Heart right ventricle (tissue), 16 donors: ENCODE data around the gene SMARCA4. TPM values are rescaled to one million over a fixed set of nuclear protein-coding genes. Genes with fewer than 3 reads are reported as not detected.

Experiments used
- ATAC-seq, 8 donors: fragments of 200-7000 bp; cut with Tn5 transposase; one replicate each; pipeline ENCODE4 v1.9.1; 2020; ENCODE audit warnings: mild to moderate bottlenecking in 8 of 8, moderate library complexity in 8 of 8, moderate number of reproducible peaks in 1 of 8
- DNase-seq, 2 donors: peaks; one replicate each; pipeline ENCODE4 v3.0.0-alpha.2; 2020
- H3K27ac ChIP-seq, 10 donors: fragments of 200-600 bp; sonication (generic) in 2 of 10; one replicate each; pipeline versions ENCODE4 v1.5.0 to v1.8.0; 2020 to 2022; ENCODE audit warnings: mild to moderate bottlenecking in 3 of 10
- H3K27me3 ChIP-seq, 7 donors: fragments of 200-600 bp; one replicate each; pipeline ENCODE4 v1.8.0; 2021 to 2022; ENCODE audit warnings: mild to moderate bottlenecking in 2 of 7
- H3K36me3 ChIP-seq, 9 donors: fragments of 200-600 bp; sonication (generic) in 1 of 9; one replicate each; pipeline versions ENCODE4 v1.5.0 to v1.8.0; 2020 to 2022; ENCODE audit warnings: mild to moderate bottlenecking in 2 of 9
- H3K4me1 ChIP-seq, 9 donors: fragments of 200-600 bp; sonication (generic) in 1 of 9; one replicate each; pipeline versions ENCODE4 v1.5.0 to v1.8.0; 2020 to 2022; ENCODE audit warnings: mild to moderate bottlenecking in 4 of 9
- H3K4me3 ChIP-seq, 10 donors: fragments of 200-600 bp; sonication (generic) in 2 of 10; one replicate each; pipeline versions ENCODE4 v1.5.0 to v1.8.0; 2020 to 2022; ENCODE audit warnings: mild to moderate bottlenecking in 7 of 10, moderate library complexity in 2 of 10
- H3K9me3 ChIP-seq, 11 donors: fragments of 200-600 bp in 10 of 11; sonication (generic) in 2 of 11; one replicate each; pipeline versions ENCODE4 v1.5.0 to v1.8.0; 2013 to 2022; ENCODE audit warnings: mild to moderate bottlenecking in 2 of 11, control low read depth in 1 of 11, moderate library complexity in 1 of 11
- CTCF ChIP-seq, 9 donors: fragments of 200-600 bp; sonication (generic) in 2 of 9; IDR thresholded peaks; one replicate each; pipeline versions ENCODE4 v1.5.0 to v1.8.0; 2021 to 2022; ENCODE audit warnings: antibody characterized with exemption in 9 of 9, mild to moderate bottlenecking in 5 of 9, moderate library complexity in 1 of 9
- WGBS, 2 donors: extraction: QIAGEN DNeasy Blood & Tissue Kit; methylation state at CpG; one replicate each; pipeline ENCODE4 v1.1.7; 2013; ENCODE audit warnings: inconsistent platforms in 1 of 2; 5-methylcytosine and 5-hydroxymethylcytosine counted together
- intact Hi-C, 10 donors: fragments of 100-400 bp; cut with DNase I; formaldehyde crosslinking; loops; one replicate each; pipeline versions ENCODE4 v1.11.1 to v1.14.2; 2022
- polyA plus RNA-seq, 2 donors: library from polyadenylated mRNA; stranded (reverse); fragments of 200-250 nt; gene quantifications; one replicate each; pipeline ENCODE4 v1.2.3, GENCODE V29; 2013
- total RNA-seq, 10 donors: library from RNA; stranded (reverse); fragmentation: NEBNext Ultra II Directional in 3 of 10; extraction: Animal tissue kit (Norgen Biotek cat#: 25700) in 3 of 10; gene quantifications; one replicate each; pipeline versions ENCODE4 v1.2.1 to v1.2.4, GENCODE V29; 2021 to 2023
- donor health status: Arrhythmogenic right ventricular cardiomyopathy.
- donor health status: ischemic (EF 13 %, LVEDD 7.1; RV severe dilation, severe dysfunction).
- donor health status: healthy with polysubstance abuse.
- donor health status: DM: no; HTN: yes; CAD: no.
- donor health status: DM: no; HTN: no; CAD: no.
- donor health status: ischemic (EF 25% LVEDD 6.9; RV normal size, moderate dysfunction).
- donor health status: ischemic (EF 25% LVEDD 5.7; RV mildly dilated, moderate dysfunction).
- donor health status: healthy.
- donor health status: DM: yes; HTN: yes; CAD: no.
- donor health status: Ischemic cardiomyopathy.
- donor health status: ischemic (EF 35%, LVEDD 5.7; RV mildly dilated, moderate dysfunction).
- donor health status: nonischemic (EF 11% LVEDD 7.7; RV severe dilation, severe dysfunction).
- donor health status: DM: yes; HTN: yes; CAD: no.
- donor health status: PGD.
- donor health status: ischemic (EF 29% LVEDD 5.4; RV normal size, mild dysfunction).
- donor health status: nonischemic (EF 23%, LVEDD 6.1; RV moderate dilation, normal function).

Gene SMARCA4
- total and polyA plus RNA-seq, 12 donors: 35.2 to 64.8 (median 44.5) TPM

DNA sequence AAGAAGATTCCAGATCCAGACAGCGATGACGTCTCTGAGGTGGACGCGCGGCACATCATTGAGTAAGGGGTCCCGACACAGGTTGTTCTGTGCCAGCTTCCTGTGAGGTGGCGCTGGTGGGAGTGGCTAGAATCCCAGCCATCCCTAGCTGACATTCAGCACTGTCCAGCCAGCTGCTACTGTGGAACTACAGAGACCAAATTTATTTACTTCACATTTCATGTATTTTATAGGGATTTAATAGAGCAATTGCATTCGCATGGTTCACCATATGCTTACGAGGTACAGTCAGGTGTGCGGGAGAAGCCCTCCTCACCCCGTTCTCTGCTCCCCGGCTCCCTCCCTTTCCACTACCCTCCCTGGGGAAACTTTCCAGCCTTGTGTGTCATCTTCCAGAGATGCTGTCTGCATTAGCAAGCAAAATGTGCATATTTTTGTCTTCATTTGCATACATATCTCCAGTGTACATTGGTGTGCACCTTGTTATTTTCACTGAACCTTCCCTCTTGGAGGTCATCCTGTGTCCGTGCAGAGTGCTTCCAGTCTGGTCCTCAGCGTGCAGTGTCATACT lies 47.2 kb downstream of the SMARCA4 start:
- H3K27ac ChIP-seq: no peak overlapping the region
- WGBS, 2 donors: 95 to 97% methylated on average over 14 of the region's 14 CpGs
- H3K4me3 ChIP-seq: no peak overlapping the region
- ATAC-seq (no peak), DNase-seq (no peak)
- intact Hi-C loops: loop anchor here in 1 of 10 donors (10.0 kb wide), 1 partner anchor 73 kb away; no protein-coding TSS in a partner anchor
- H3K36me3 ChIP-seq: peaks cover 0 to 97% (median 47%) of the 10 kb centered on the region in 9 donors
- H3K9me3 ChIP-seq: no peaks in the 10 kb centered on the region
- H3K27me3 ChIP-seq: no peaks in the 10 kb centered on the region
- H3K4me1 ChIP-seq: no peaks in the 10 kb centered on the region
- TF ChIP-seq CTCF (IDR thresholded peaks at IDR 0.05): no peak

DNA sequence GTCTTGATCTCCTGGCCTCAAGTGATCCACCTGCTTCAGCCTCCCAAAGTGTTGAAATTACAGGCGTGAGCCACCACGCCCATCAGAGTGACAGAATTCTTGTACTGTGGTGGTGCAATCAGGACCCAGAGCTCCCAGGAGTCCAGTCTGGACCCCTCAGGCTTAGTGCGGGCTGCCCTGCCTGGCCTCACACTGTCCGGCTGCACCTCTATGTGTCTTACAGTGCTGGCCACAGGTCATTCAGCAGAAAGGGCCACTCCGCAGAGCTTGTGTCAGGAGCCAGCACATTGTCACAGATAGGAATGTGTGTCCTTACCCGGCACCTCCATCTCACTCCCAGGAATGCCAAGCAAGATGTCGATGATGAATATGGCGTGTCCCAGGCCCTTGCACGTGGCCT lies 49.2 kb downstream of the SMARCA4 start:
- DNase-seq (no peak), ATAC-seq (peak in 1 of 8 donors; percentile 33)
- Histone ChIP-seq H3K36me3 (peaks cover 0 to 97% (median 57%) of the 10 kb centered on the region in 9 donors), H3K9me3 (no peaks in the 10 kb centered on the region), H3K4me1 (no peaks in the 10 kb centered on the region), H3K4me3 (no peak overlapping the region), H3K27me3 (no peaks in the 10 kb centered on the region), H3K27ac (no peak overlapping the region)
- TF ChIP-seq CTCF (IDR thresholded peaks at IDR 0.05): no peak
- intact Hi-C loops: loop anchor here in 2 of 10 donors (10.0 kb wide), 2 partner anchors 65 to 75 kb away; no protein-coding TSS in a partner anchor
- 92 to 94% methylated on average over 9 of the region's 9 CpGs for WGBS, 2 donors

GRCh38 chr19:11012507-11012906 lies 51.7 kb downstream of the SMARCA4 start:
- Histone ChIP-seq H3K27ac (no peak overlapping the region), H3K27me3 (no peaks in the 10 kb centered on the region), H3K9me3 (no peaks in the 10 kb centered on the region), H3K4me3 (no peak overlapping the region), H3K36me3 (peaks cover 0 to 100% (median 72%) of the 10 kb centered on the region in 9 donors), H3K4me1 (peaks cover 0 to 3% (median 0%) of the 10 kb centered on the region in 9 donors)
- no peak for DNase-seq
- ATAC-seq: no peak
- no peak for TF ChIP-seq CTCF (IDR thresholded peaks at IDR 0.05)
- WGBS, 2 donors: 86 to 93% methylated on average over 12 of the region's 12 CpGs
- intact Hi-C loops: loop anchor here in 2 of 10 donors (10.0 kb wide), 2 partner anchors 68 to 78 kb away; no protein-coding TSS in a partner anchor

DNA sequence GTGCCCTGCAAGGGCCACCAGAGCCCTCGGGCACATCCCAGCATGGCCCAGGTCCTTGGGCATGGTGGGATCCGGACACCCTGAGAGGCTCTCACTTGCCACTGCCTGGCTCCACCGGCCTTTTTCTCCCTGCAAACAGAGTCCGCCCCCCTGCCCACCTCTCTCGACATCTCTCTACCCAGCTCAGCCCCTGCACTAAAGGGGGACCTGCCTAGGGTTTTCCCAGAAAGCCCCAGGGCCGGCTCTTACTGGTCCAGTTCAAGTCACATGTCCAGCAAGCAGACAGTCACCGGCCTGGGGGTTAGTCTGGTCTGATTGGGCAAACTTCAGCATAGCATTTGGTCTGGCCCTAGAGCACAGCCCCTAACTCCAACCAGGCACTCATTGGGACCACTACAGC lies 52.9 kb downstream of the SMARCA4 start:
- no peaks in the 10 kb centered on the region for H3K9me3 ChIP-seq
- H3K36me3 ChIP-seq: peaks cover 0 to 100% (median 65%) of the 10 kb centered on the region in 9 donors
- intact Hi-C loops: loop anchor here in 2 of 10 donors (10.0 kb wide), 2 partner anchors 69 to 79 kb away; no protein-coding TSS in a partner anchor
- ATAC-seq (no peak), DNase-seq (no peak)
- TF ChIP-seq CTCF (IDR thresholded peaks at IDR 0.05): no peak
- no peak overlapping the region for H3K4me3 ChIP-seq
- H3K4me1 ChIP-seq: peaks cover 0 to 3% (median 0%) of the 10 kb centered on the region in 9 donors
- H3K27ac ChIP-seq: no peak overlapping the region
- 93 to 95% methylated on average over 7 of the region's 7 CpGs for WGBS, 2 donors
- no peaks in the 10 kb centered on the region for H3K27me3 ChIP-seq
